AG04450 (cell line): ENCODE measurements around the gene CELA2B. TPM values are rescaled to one million over a fixed set of nuclear protein-coding genes. Genes with fewer than 3 reads are reported as not detected.
"Not testable (repeated sequence)": the region's sequence is repeated elsewhere in the genome, so short reads cannot be mapped to it uniquely, and the experiment has no call there.

Experiments
- CTCF ChIA-PET: fragments of 300-600, 350-600 bp; formaldehyde crosslinking; extraction: SDS; loops from one replicate; lab custom pipeline; 2022; ENCODE audit warnings: antibody characterized with exemption, inconsistent platforms; lab: Charles Lee
- POLR2A ChIA-PET: fragments of 350-600 bp; formaldehyde crosslinking; extraction: SDS; loops from one replicate; lab custom pipeline; 2021; ENCODE audit warnings: antibody characterized with exemption, inconsistent platforms; lab: Yijun Ruan, JAX
- DNase-seq: peaks from one replicate; pipeline ENCODE4 v3.0.0-alpha.2; 2011; ENCODE audit warnings: low read depth, low spot score
- H3K27ac ChIP-seq: one replicate; pipeline ENCODE4 v1.5.1; 2012; ENCODE audit warnings: low read depth, low read length, control low read depth
- H3K27me3 ChIP-seq: one replicate; pipeline ENCODE4 v1.6.0; 2012; ENCODE audit warnings: low read length; ENCODE audit not compliant: control insufficient read depth, insufficient read depth
- H3K4me3 ChIP-seq: 2 replicates; pipeline ENCODE4 v1.5.1; 2011; ENCODE audit warnings: mild to moderate bottlenecking, low read depth, low read length, control low read depth
- H3K9me3 ChIP-seq: 2 replicates; pipeline ENCODE4 v1.5.1; 2012; ENCODE audit warnings: low read length; ENCODE audit not compliant: control insufficient read depth, insufficient read depth
- polyA minus RNA-seq: library from RNA; depleted of rRNA, polyadenylated mRNA; stranded (reverse); fragments of >200 nt; gene quantifications from 2 replicates; pipeline ENCODE4 v1.2.3, GENCODE V29; 2011; rRNA and poly(A)+ RNA removed
- polyA plus RNA-seq: library from polyadenylated mRNA; depleted of rRNA; stranded (reverse); fragments of >200 nt; gene quantifications from 2 replicates; pipeline ENCODE4 v1.2.3, GENCODE V29; 2011; rRNA removed
- TF ChIP-seq, protein P1 (sequence below): IDR thresholded peaks from 2 replicates; pipeline ENCODE4 v1.5.1; 2011; ENCODE audit warnings: low read depth, low read length, control low read depth, inconsistent platforms

Gene CELA2B
- polyA plus RNA-seq, result not detected in 2 replicates
- not detected in 2 replicates for polyA minus RNA-seq

DNA sequence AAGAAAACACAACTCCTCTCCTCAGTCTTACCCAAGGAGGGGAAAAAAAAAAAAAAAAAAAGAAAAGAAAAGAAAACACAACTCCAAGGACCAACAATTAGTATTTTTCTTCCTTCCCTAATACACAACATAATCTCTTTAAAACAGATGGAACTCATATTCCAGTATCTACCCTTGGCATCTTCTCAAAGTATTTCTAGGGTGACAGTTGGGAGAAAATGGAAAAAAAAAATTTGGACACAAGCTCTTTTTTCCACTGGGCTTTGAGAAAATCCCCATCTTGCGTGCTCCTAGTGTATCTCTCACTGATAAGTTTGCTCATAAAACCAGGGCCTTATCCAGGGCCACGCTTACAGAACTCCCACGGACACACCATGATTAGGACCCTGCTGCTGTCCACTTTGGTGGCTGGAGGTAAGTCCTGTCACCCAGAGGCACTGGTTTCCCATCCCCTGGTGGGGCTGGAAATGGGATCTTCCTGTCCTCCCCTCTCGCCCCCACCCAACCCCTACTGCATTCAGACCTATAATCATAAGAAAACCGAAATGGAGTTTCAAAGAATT is at the start of gene CELA2B:
CELA2B (plus strand) TSS at position 353 of the 563 bp plus-strand sequence; CDS start at position 375, 22 bp downstream.
- ChIA-PET POLR2A (interaction anchor here (0.7 kb wide), 1 partner anchor 11 kb away, joined by 4 read pairs; no protein-coding TSS in a partner anchor), CTCF (interaction anchor here (0.7 kb wide), 1 partner anchor 48 kb away, joined by 3 read pairs; no protein-coding TSS in a partner anchor)
- DNase-seq, result no peak
- Histone ChIP-seq H3K9me3 (no peaks in the 10 kb centered on the region; the same call in 1 of the 2 replicates), H3K4me3 (no peak within 1 kb of the TSS), H3K27ac (no peak within 1 kb of the TSS), H3K27me3 (no peaks in the 10 kb centered on the region)
- TF ChIP-seq, protein P1, sequence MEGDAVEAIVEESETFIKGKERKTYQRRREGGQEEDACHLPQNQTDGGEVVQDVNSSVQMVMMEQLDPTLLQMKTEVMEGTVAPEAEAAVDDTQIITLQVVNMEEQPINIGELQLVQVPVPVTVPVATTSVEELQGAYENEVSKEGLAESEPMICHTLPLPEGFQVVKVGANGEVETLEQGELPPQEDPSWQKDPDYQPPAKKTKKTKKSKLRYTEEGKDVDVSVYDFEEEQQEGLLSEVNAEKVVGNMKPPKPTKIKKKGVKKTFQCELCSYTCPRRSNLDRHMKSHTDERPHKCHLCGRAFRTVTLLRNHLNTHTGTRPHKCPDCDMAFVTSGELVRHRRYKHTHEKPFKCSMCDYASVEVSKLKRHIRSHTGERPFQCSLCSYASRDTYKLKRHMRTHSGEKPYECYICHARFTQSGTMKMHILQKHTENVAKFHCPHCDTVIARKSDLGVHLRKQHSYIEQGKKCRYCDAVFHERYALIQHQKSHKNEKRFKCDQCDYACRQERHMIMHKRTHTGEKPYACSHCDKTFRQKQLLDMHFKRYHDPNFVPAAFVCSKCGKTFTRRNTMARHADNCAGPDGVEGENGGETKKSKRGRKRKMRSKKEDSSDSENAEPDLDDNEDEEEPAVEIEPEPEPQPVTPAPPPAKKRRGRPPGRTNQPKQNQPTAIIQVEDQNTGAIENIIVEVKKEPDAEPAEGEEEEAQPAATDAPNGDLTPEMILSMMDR, result no peak

- CTCF ChIA-PET, result interaction anchor here (0.5 to 8.6 kb wide), 8 partner anchors 9 to 315 kb away, joined by 3 to 173 read pairs (median 4); no protein-coding TSS in a partner anchor
- Histone ChIP-seq H3K9me3 (no peaks in the 10 kb centered on the region; the same call in 1 of the 2 replicates), H3K27ac (peak overlapping the region; percentile 57), H3K4me3 (no peak overlapping the region), H3K27me3 (no peaks in the 10 kb centered on the region)
- POLR2A ChIA-PET, result interaction anchor here (1.6 kb wide), 1 partner anchor 10 kb away, joined by 5 read pairs; no protein-coding TSS in a partner anchor
- TF ChIP-seq, protein P1, result peak; percentile 49
- no peak for DNase-seq
Observed at GRCh38 chr1:15426492-15427279, 49.2 kb upstream of the CELA2B start.

DNA sequence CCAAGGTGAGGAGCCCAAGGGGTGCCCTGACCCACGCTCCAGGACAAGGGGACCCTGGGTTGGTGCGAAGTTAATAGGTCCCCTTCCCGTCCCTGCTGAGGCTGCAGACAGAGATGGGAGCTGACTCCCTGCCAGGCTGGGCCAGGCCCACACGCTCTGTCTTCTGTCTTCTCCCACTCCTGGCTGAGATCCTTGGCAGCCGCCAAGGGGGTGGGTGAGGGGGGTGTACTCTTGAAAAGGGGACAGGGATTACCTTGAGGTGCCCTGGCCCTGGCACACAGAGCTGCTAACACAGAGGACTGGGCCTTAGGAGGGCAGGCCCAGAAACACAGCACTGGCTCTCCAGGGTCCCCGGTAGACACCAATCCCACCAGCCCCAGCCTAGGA is 48.6 kb upstream of the CELA2B start:
- TF ChIP-seq, protein P1, result no peak; the same call in 1 of the 2 replicates
- Histone ChIP-seq H3K4me3 (no peak overlapping the region), H3K9me3 (no peaks in the 10 kb centered on the region; the same call in 1 of the 2 replicates), H3K27me3 (no peaks in the 10 kb centered on the region), H3K27ac (peak overlapping the region; percentile 57)
- ChIA-PET CTCF (interaction anchor here (0.5 to 8.6 kb wide), 8 partner anchors 15 to 315 kb away, joined by 3 to 173 read pairs (median 4); partner anchors contain the start of gene CELA2B), POLR2A (interaction anchor here (1.6 kb wide), 1 partner anchor 10 kb away, joined by 5 read pairs; no protein-coding TSS in a partner anchor)
- DNase-seq, result no peak

DNA sequence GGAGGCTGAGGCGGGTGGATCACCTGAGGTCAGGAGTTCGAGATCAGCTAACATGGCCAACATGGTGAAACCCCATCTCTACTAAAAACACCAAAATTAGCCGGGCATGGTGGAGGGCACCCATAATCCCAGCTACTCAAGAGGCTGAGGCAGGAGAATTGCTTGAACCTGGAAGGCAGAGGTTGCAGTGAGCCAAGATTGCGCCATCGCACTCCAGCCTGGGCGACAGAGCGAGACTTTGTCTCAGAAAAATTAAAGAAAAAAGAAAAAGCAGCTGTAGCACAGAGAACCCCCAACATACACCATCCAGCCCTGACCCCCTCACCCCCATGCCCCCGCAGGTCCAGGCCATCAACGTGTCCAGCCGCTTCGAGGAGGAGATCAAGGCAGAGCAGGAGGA is 47.7 kb upstream of the CELA2B start:
- POLR2A ChIA-PET, H3K27ac ChIP-seq, H3K4me3 ChIP-seq, DNase-seq, H3K9me3 ChIP-seq, H3K27me3 ChIP-seq: not testable (repeated sequence)
- CTCF ChIA-PET, result interaction anchor here (8.6 kb wide), 1 partner anchor 104 kb away, joined by 173 read pairs; no protein-coding TSS in a partner anchor

DNA sequence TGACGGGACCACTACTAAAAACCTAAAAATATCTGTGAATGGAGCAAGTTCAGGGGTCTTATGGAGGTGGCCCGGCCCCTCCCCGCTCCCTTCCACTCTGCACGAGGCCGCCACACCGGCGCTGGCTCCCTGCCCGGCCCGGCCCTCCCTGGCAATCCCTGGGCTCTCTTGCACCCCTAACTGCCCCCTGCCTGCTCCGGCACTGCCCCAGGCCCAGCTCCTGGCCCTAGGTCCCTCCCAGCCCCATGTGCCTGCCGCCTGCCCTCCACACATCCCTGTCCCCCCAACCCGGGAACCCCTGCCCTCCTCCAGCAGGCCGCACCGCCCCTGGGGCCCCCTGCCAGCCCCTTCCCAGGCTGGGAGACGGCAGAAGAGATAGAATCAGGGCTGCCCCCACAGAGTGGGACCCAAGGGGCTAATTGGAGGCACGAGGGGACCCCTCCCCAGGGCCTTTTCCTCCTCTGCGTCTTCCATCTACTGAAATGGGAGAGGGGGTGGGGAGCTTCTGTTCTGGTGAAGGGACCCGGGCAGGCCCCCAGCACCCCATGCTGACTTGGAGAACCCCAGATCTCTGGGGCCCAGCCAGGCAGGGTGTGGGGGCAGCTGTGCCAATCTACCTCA is 47.0 kb upstream of the CELA2B start:
- Histone ChIP-seq H3K4me3 (no peak overlapping the region), H3K27me3 (no peaks in the 10 kb centered on the region), H3K27ac (no peak overlapping the region), H3K9me3 (no peaks in the 10 kb centered on the region; the same call in 1 of the 2 replicates)
- POLR2A ChIA-PET, result no interaction called here
- no peak for DNase-seq
- CTCF ChIA-PET, result interaction anchor here (8.6 kb wide), 1 partner anchor 105 kb away, joined by 173 read pairs; no protein-coding TSS in a partner anchor
- TF ChIP-seq, protein P1, result no peak
